Loucy (cell line): Measurements from ENCODE around the gene XXYLT1.

Experiments used
- CTCF ChIP-seq: fragments of 200-600 bp; sonication (generic); conservative IDR thresholded peaks from 2 replicates; pipeline ENCODE4 v1.5.1; 2014; ENCODE audit warnings: mild to moderate bottlenecking, antibody characterized with exemption, low read length
- EZH2phosphoT487 ChIP-seq: fragments of 200-600 bp; IDR thresholded peaks from 2 replicates; pipeline ENCODE4 v1.6.1; 2018; ENCODE audit warnings: antibody characterized with exemption, mild to moderate bottlenecking, moderate library complexity, borderline replicate concordance

GRCh38 chr3:195159814-195160165 is 111.2 kb downstream of the XXYLT1 start:
- TF ChIP-seq CTCF (no peak), EZH2phosphoT487 (no peak)
